Cerebellar cortex (tissue), 1 donor: ENCODE results near the gene OR6P1.

Source experiments
- DNase-seq: peaks from one replicate; pipeline ENCODE4 v3.0.0-alpha.2; 2015; ENCODE audit warnings: low spot score

OR6P1 gene, protein sequence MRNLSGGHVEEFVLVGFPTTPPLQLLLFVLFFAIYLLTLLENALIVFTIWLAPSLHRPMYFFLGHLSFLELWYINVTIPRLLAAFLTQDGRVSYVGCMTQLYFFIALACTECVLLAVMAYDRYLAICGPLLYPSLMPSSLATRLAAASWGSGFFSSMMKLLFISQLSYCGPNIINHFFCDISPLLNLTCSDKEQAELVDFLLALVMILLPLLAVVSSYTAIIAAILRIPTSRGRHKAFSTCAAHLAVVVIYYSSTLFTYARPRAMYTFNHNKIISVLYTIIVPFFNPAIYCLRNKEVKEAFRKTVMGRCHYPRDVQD

DNA sequence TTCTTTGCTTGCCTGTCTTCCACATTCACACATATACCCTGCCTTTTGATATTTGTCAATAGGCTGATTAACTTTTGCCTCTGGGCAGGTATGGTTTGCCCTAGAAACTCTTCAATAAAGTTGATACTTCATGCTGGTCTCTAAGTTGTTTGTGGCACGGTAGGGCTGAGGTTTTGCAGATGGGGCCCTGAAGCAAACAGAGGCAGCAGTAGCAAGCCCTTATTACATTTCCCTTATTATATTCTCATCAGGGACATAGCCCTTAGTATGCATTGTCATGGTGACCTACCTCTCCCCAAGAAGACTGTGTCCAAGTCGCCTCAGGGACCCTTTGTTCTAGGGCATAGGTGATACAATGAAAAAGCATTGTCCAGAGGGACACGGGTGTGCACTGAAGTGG is at the start of gene OR6P1:
Gene OR6P1, minus strand, starts transcription at position 101 of the 400 bp plus-strand sequence. CDS start 6,976 bp downstream, outside the sequence.
- no peak for DNase-seq

DNA sequence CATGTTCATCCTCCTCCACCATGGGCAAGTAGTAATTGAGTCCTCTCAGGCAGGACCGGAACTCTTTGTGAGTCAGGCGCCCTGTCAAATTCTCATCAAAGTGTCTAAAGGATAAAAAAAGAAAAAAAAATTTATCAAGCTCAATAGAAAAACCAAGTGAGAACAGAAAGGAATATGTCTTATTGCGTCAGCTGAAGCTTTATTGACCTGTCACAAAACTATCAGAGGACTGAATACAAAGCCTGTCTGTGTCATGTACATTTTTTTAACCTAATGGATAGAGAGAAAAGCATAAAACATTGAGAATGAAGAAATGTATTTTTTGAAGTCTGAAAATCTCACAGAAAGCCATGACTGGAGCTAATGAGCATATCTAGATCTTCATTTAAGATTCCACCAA is 43.4 kb upstream of the OR6P1 start:
- no peak for DNase-seq

DNA sequence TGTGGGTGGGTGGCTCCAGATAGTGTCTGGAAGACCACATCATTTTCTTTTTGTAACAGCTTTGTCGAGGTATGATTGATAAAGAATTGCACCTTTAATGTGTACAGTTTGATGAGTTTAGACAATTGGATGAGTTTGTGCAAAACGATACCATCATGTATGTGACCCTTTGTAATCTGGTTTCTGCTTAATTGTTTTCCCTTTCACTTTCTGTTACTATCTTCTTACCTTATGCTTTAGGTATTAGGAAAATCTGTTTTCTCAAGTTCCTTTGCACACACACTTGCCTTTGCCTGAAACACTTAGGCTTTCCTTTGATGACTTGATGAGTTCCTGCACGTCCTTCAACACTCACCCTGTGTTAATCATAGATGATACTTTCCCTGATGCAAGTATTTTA is 41.5 kb upstream of the OR6P1 start:
- DNase-seq = no peak

GRCh38 chr1:158607296-158607695 is 36.9 kb upstream of the OR6P1 start:
- no peak for DNase-seq

DNA sequence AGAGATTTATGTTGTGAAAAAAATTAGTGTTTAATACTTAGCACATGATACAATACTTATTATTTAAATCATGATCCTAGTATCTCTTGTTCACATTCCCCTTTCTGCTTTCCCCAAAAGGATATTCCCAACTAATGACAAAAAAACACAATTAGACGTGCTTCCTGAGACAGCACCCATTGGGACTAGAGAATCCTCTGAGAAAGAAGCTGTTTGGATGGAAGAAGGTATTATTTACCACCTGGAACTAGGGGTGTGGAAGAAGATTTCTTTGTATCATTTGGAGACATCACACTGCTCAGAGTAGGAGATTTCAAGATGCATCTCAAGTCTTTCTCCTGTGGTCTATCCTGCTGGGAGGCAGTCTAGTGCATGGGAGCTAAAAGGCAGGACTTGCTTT is 34.6 kb upstream of the OR6P1 start, which contains the start of gene OR10Z1:
Gene OR10Z1, plus strand, starts transcription at position 301 of the 400 bp plus-strand sequence. CDS start 1,171 bp downstream, outside the sequence.
- no peak for DNase-seq

DNA sequence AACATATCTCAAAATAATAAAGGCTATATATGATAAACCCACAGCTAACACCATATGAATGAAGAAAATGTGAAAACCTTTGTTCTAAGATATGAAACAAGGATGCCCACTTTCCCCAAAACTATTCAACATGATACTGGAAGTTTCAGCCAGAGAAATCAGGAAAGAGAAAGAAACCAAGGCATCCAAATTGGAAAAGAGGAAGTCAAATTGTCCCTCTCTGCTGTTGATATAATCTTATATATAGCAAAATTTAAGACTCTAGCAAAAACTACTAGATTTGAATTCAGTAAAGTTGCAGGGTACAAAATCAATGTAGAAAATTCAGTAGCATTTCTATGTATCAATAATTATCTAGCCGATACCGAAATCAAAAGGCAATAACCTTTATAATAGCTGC is 30.4 kb upstream of the OR6P1 start:
- no peak for DNase-seq

GRCh38 chr1:158586942-158587341 is 16.6 kb upstream of the OR6P1 start:
- no peak for DNase-seq

DNA sequence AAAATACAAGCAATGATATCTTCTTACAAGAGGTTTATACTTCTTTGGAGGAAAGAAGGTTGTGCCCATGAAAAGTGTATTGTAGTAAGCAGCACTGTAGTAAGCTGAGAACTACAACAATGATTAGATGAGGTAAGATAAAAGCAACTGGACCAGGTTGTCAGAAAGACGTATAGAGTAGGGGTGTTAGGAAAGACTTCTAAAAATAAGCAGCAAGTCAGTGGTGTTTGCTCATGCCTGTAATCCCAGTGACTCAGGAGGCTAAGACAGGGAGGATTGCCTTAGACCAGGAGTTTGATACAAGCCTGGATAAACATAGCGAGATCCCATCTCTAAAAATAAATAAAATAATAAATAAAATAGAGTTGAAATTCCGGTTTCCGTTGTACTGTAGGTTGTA is 13.6 kb upstream of the OR6P1 start:
- DNase-seq = no peak

GRCh38 chr1:158579733-158580132 is 9.4 kb upstream of the OR6P1 start, which contains the start of gene OR10X1:
Gene OR10X1, minus strand, starts transcription at chr1:158579899. Its CDS starts 0 bp downstream, at chr1:158579899.
- no peak for DNase-seq

GRCh38 chr1:158577561-158577960 is 7.2 kb upstream of the OR6P1 start:
- no peak for DNase-seq

- DNase-seq = no peak
These were observed 1.8 kb upstream of the OR6P1 start for GRCh38 chr1:158572226-158572625.

GRCh38 chr1:158564608-158565007 is 5.8 kb downstream of the OR6P1 start:
- DNase-seq = no peak

GRCh38 chr1:158563853-158564252 is 6.5 kb downstream of the OR6P1 start:
- DNase-seq = no peak

- DNase-seq = no peak
These were observed 10.7 kb downstream of the OR6P1 start for GRCh38 chr1:158559696-158560095.

DNA sequence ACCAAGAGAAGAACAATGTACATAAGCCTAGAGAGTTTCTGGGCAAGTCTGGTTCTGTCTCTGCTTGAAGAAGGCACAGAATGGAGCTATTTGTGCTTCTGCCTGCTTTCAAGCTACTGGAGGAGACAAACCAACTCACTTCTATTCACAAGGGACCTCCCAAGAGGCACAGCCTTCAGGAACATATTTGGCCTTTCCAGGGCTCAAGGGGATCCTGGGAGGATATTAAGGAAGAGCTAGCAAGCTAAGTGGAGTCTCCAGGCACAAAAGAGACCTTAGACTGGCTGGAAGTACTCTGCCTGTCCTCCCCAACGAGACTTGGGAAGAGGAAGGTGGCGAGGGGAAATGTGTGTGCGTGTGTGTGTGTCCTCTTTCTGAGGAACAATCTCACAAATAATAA is 16.0 kb downstream of the OR6P1 start, which contains the start of gene OR6Y1:
Gene OR6Y1, minus strand, starts transcription at position 54 of the 400 bp plus-strand sequence. CDS start 6,300 bp downstream, outside the sequence.
- DNase-seq = no peak

DNA sequence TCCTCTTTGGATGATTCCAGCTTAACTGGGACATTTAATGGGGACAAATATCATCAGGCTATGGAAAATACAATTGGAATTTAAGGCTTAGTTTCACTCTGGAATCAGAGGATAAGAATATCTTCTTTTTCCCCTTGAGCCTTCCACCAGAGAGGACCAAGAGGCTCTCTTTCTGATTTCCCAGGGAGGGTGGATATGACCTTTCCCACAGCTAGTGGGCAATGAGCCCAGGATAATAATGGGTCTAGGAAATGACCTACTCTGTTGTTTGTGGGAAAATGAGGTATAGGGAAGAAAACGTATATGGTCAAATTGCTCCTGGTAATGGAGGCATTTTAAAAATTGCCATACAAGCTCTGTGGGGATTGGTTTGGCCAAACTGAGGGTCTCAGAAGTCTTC is 18.1 kb downstream of the OR6P1 start:
- DNase-seq = no peak

DNA sequence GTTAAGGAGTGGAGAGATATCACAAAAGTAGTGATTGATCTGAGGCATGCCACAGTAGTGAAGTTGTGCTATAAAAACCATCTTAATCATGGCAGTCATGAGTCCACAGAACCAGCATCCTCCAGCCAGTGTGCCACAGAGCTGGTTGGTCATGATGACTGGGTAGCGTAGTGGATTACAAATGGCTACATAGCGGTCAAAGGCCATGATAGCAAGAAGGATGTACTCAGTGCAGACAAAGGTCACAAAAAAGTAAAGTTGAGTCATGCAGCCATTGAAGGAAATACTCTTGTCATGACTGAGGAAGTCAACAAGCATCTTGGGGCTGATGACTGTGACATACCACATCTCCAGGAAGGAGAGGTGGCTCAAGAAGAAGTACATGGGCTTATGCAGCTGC is 22.8 kb downstream of the OR6P1 start:
- no peak for DNase-seq

- DNase-seq = no peak
These were observed 32.8 kb downstream of the OR6P1 start for GRCh38 chr1:158537609-158538008.

DNA sequence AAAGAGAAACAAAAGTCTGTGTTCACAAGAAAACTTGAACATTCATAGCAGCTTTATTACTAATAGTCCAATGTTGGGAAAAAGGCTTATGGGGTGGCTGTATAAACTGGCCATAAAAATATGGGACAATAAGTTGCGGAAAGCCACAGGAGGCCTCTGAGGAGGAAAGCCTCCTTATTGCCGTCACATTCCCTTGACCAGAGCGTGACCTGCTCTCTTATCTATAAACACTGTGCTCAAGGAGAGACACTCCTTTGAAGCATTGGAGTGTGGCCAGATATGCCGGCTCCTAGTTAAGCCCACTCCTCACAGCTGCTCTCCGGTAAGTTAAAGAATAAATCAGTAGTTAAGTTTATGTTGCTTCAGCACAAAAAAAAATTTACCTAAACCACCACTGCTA is 35.9 kb downstream of the OR6P1 start:
- DNase-seq = no peak

- no peak for DNase-seq
These were observed 43.1 kb downstream of the OR6P1 start for GRCh38 chr1:158527190-158527815.

GRCh38 chr1:158521666-158522058 is 48.7 kb downstream of the OR6P1 start:
- no peak for DNase-seq

- no peak for DNase-seq
These were observed 49.3 kb downstream of the OR6P1 start for GRCh38 chr1:158520955-158521665.

GRCh38 chr1:158520021-158520420 is 50.4 kb downstream of the OR6P1 start:
- DNase-seq = no peak
